CD4-positive, alpha-beta T cell treated with Interleukin-2 at 100 ng/mL for 4 hours (primary cell): ENCODE results near the gene MAP3K6.

ENCODE experiments used
- DNase-seq: peaks from one replicate; pipeline ENCODE4 v3.0.0-alpha.2; 2020; ENCODE audit warnings: low spot score

The MAP3K6 gene

GRCh38 chr1:27356619-27357280, 10.0 kb downstream of the MAP3K6 start:
- DNase-seq, result peak; percentile 59

- no peak for DNase-seq
Observed at GRCh38 chr1:27356277-27356618, 10.5 kb downstream of the MAP3K6 start.

GRCh38 chr1:27355683-27356082, 11.1 kb downstream of the MAP3K6 start:
- DNase-seq, result no peak

- no peak for DNase-seq
Observed at GRCh38 chr1:27353629-27354028, 13.1 kb downstream of the MAP3K6 start.

- DNase-seq, result no peak
Observed at GRCh38 chr1:27353166-27353565, 13.6 kb downstream of the MAP3K6 start.

- no peak for DNase-seq
Observed at GRCh38 chr1:27351541-27352107, 15.1 kb downstream of the MAP3K6 start.

- no peak for DNase-seq
Observed at GRCh38 chr1:27350663-27351540, 15.9 kb downstream of the MAP3K6 start.

- DNase-seq, result no peak
Observed at GRCh38 chr1:27349784-27350662, 16.7 kb downstream of the MAP3K6 start.

- no peak for DNase-seq
Observed at GRCh38 chr1:27348861-27349783, 17.6 kb downstream of the MAP3K6 start.

GRCh38 chr1:27346991-27347624, 19.7 kb downstream of the MAP3K6 start:
- DNase-seq, result no peak

GRCh38 chr1:27346357-27346756, 20.4 kb downstream of the MAP3K6 start:
- no peak for DNase-seq

- no peak for DNase-seq
Observed at GRCh38 chr1:27345272-27345671, 21.5 kb downstream of the MAP3K6 start.

GRCh38 chr1:27343639-27344025, 23.1 kb downstream of the MAP3K6 start:
- no peak for DNase-seq

GRCh38 chr1:27342778-27343638, 23.8 kb downstream of the MAP3K6 start:
- peak; percentile 85 for DNase-seq

- DNase-seq, result peak; percentile 52
Observed at GRCh38 chr1:27342391-27342777, 24.4 kb downstream of the MAP3K6 start.

- peak; percentile 69 for DNase-seq
Observed at GRCh38 chr1:27341525-27342252, 25.1 kb downstream of the MAP3K6 start, which contains the start of gene SYTL1. SYTL1 (plus strand) TSS chr1:27342022; CDS start chr1:27345335, 3,313 bp downstream.

- no peak for DNase-seq
Observed at GRCh38 chr1:27339213-27339612, 27.5 kb downstream of the MAP3K6 start.

GRCh38 chr1:27338751-27339150, 28.0 kb downstream of the MAP3K6 start:
- no peak for DNase-seq

- DNase-seq, result no peak
Observed at GRCh38 chr1:27336756-27337155, 30.0 kb downstream of the MAP3K6 start.
